HG02798 (cell line): Measurements from ENCODE around the gene MDM2.
"Not testable (repeated sequence)": the region's sequence is repeated elsewhere in the genome, so short reads cannot be mapped to it uniquely, and the experiment has no call there.

Source experiments
- ATAC-seq: cut with Tn5 transposase; IDR thresholded peaks from one replicate; pipeline ENCODE4 v1.9.1; 2021; ENCODE audit warnings: mild to moderate bottlenecking; ENCODE audit not compliant: unreplicated experiment, poor library complexity

MDM2 gene

GRCh38 chr12:68824131-68824530 lies 16.2 kb downstream of the MDM2 start:
- no peak for ATAC-seq

- ATAC-seq, result no peak
These were observed 16.7 kb downstream of the MDM2 start for GRCh38 chr12:68824597-68825250.

GRCh38 chr12:68825569-68826217 lies 17.7 kb downstream of the MDM2 start:
- no peak for ATAC-seq

- ATAC-seq, result no peak
These were observed 20.1 kb downstream of the MDM2 start for GRCh38 chr12:68827895-68828671.

- ATAC-seq, result no peak
These were observed 20.7 kb downstream of the MDM2 start for GRCh38 chr12:68828672-68829068.

- no peak for ATAC-seq
These were observed 23.3 kb downstream of the MDM2 start for GRCh38 chr12:68831272-68831671.

GRCh38 chr12:68831751-68832503 lies 23.9 kb downstream of the MDM2 start:
- ATAC-seq, result no peak

- ATAC-seq, result no peak
These were observed 24.5 kb downstream of the MDM2 start for GRCh38 chr12:68832504-68832867.

GRCh38 chr12:68833508-68833907 lies 25.5 kb downstream of the MDM2 start:
- no peak for ATAC-seq

- no peak for ATAC-seq
These were observed 27.4 kb downstream of the MDM2 start for GRCh38 chr12:68835333-68835908.

- ATAC-seq, result no peak
These were observed 29.2 kb downstream of the MDM2 start for GRCh38 chr12:68837215-68837614.

GRCh38 chr12:68838046-68838886 lies 30.3 kb downstream of the MDM2 start:
- no peak for ATAC-seq

- ATAC-seq, result no peak
These were observed 31.5 kb downstream of the MDM2 start for GRCh38 chr12:68839183-68840147.

GRCh38 chr12:68841175-68841574 lies 33.2 kb downstream of the MDM2 start:
- ATAC-seq, result not testable (repeated sequence)

- no peak for ATAC-seq
These were observed 33.7 kb downstream of the MDM2 start for GRCh38 chr12:68841717-68842116.

- no peak for ATAC-seq
These were observed 34.1 kb downstream of the MDM2 start for GRCh38 chr12:68842123-68842522.

- ATAC-seq, result no peak
These were observed 35.0 kb downstream of the MDM2 start for GRCh38 chr12:68842784-68843567.

GRCh38 chr12:68844318-68844745 lies 36.4 kb downstream of the MDM2 start:
- ATAC-seq, result no peak
